LNCaP clone FGC (cell line): Measurements from ENCODE around the gene NAALADL1.
"Not testable (repeated sequence)": the region's sequence is repeated elsewhere in the genome, so short reads cannot be mapped to it uniquely, and the experiment has no call there.

Source experiments
- DNase-seq: peaks from one replicate; pipeline ENCODE4 v3.0.0-alpha.2; 2011; ENCODE audit warnings: low read depth
- H3K4me3 ChIP-seq: 2 replicates; pipeline ENCODE4 v1.5.1; 2011; ENCODE audit warnings: mild to moderate bottlenecking, low read depth, low read length, control low read depth
- TF ChIP-seq, protein P1 (sequence below): IDR thresholded peaks from 2 replicates; pipeline ENCODE4 v1.5.1; 2012; ENCODE audit warnings: mild to moderate bottlenecking; ENCODE audit not compliant: control insufficient read depth, insufficient read depth; ENCODE audit errors: extremely low read depth

NAALADL1 gene

DNA sequence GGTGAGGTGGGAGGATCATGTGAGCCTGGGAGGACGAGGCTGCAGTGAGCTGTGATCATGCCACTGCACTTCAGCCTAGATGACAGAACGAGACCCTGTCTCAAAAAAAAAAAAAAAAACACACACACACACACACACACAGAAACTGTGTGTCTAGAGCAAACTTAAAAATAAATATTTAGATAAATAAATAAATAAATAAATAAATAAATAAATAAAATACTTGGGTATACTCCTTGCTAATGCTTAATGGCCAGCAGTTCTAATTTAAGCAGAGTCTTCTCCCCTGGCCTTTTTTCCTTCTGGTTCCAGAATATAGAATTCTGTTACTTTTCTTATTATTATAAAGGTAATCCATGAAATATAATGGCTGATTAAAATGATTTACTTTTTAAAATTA, 49.5 kb downstream of the NAALADL1 start:
- H3K4me3 ChIP-seq, result no peak overlapping the region
- no peak for DNase-seq
- TF ChIP-seq, protein P1, sequence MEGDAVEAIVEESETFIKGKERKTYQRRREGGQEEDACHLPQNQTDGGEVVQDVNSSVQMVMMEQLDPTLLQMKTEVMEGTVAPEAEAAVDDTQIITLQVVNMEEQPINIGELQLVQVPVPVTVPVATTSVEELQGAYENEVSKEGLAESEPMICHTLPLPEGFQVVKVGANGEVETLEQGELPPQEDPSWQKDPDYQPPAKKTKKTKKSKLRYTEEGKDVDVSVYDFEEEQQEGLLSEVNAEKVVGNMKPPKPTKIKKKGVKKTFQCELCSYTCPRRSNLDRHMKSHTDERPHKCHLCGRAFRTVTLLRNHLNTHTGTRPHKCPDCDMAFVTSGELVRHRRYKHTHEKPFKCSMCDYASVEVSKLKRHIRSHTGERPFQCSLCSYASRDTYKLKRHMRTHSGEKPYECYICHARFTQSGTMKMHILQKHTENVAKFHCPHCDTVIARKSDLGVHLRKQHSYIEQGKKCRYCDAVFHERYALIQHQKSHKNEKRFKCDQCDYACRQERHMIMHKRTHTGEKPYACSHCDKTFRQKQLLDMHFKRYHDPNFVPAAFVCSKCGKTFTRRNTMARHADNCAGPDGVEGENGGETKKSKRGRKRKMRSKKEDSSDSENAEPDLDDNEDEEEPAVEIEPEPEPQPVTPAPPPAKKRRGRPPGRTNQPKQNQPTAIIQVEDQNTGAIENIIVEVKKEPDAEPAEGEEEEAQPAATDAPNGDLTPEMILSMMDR, result no peak

DNA sequence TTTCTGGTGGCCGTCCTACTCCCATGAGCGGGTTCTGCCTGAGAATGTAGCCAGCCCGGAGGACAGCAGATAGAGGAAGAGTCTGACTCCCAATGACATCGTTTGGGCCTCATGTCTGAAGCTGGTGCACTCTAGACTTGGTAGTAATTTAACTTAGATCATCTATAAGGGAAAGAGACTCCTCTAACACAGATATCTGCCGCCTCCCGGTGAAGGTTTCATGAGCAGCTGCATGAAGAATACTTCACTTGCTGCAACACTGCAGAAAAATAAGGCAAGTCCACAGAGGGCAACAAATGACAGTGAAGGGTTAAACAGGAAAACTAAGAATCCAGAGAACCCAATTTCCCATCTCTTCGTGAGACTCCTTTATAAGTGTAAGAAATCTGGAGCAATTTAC, 50.3 kb downstream of the NAALADL1 start:
- no peak overlapping the region for H3K4me3 ChIP-seq
- TF ChIP-seq, protein P1, result no peak
- no peak for DNase-seq

DNA sequence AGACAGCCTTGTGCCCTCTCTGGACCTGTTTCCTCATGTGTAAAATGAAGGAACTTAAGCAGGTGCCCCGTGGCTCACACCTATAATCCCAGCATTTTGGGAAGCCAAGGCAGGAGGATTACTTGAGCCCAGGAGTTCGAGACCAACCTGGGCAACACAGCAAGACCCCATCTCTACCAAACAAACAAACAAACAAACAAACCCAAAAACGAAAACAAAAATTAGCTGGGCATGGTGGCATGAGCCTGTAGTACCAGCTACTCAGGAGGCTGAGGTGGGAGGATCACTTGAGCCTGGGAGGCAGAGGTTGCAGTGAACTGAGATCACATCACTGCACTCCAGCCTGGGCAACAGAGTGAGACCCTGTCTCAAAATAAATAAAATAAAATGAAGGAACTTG, 54.4 kb downstream of the NAALADL1 start:
- not testable (repeated sequence) for DNase-seq

GRCh38 chr11:65003282-65003681, 55.1 kb downstream of the NAALADL1 start:
- TF ChIP-seq, protein P1, result no peak
- no peak for DNase-seq
- H3K4me3 ChIP-seq, result no peak overlapping the region

More for the DNA sequence above, 54.4 kb downstream of the NAALADL1 start:
- H3K4me3 ChIP-seq, result not testable (repeated sequence)

DNA sequence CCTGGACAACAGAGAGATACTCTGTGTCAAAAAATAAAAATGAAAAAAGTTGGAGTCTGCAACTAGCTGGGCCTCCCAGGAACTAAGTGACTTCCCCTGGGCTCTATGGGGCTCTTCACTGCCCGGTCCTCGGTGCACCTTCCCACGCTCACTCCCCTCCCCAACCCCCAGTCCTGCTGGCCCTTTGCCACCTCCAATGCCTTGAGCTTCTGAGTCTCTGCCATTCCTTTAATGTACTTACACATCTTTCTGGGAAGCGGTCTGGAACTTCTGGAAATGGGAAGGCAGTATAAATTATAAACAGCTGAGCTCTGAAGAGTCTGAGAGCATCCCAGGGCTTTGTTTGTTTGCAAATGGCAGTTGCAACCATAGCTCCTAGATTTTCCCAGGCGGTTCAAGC, 55.6 kb downstream of the NAALADL1 start:
- DNase-seq, result no peak
- TF ChIP-seq, protein P1, result no peak
- no peak overlapping the region for H3K4me3 ChIP-seq

- TF ChIP-seq, protein P1, result no peak
- DNase-seq, result no peak
- no peak overlapping the region for H3K4me3 ChIP-seq
Observed at GRCh38 chr11:64999478-64999877, 58.9 kb downstream of the NAALADL1 start.

GRCh38 chr11:64998690-64999431, 59.5 kb downstream of the NAALADL1 start:
- TF ChIP-seq, protein P1, result no peak
- DNase-seq, result no peak
- no peak overlapping the region for H3K4me3 ChIP-seq

DNA sequence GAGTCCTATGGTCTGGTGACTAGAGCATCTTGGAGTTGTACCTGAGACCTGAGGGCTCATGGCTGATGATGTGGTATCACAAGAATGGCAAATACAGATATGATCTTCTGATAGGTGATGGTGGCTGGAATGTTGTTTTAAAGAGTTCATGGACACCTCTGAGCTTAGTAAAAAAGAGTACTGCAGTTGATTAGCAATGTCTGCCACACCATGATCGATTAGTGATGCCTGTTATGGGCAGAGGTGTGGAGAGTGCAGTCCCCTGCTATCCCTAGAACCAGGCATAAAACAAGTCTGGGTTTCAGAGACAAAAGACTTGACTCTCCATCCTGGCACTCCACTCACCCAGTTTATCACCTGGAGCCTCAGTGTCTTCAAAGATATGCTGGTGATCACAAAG, 60.2 kb downstream of the NAALADL1 start:
- TF ChIP-seq, protein P1, result no peak
- no peak for DNase-seq
- H3K4me3 ChIP-seq, result no peak overlapping the region
